Stimulated activated CD8-positive, alpha-beta memory T cell treated with anti-CD3 and anti-CD28 coated beads, Interleukin-7, amount 100 ng/mL, for 1 hour (primary cell): ENCODE measurements around the gene TMEM129.
"Not testable (repeated sequence)": the region's sequence is repeated elsewhere in the genome, so short reads cannot be mapped to it uniquely, and the experiment has no call there.

Experiments
- DNase-seq, 2 donors: peaks; one replicate each; pipeline ENCODE4 v3.0.0-alpha.2; 2020; ENCODE audit warnings: low read depth in 2 of 2

Gene TMEM129

GRCh38 chr4:1695913-1696312 is 25.2 kb downstream of the TMEM129 start:
- no peak for DNase-seq

- DNase-seq, result peak; percentile 54 to 66
Observed at GRCh38 chr4:1693131-1693896, 27.8 kb downstream of the TMEM129 start.

GRCh38 chr4:1691737-1692373 is 29.3 kb downstream of the TMEM129 start:
- no peak for DNase-seq

- DNase-seq, result no peak
Observed at GRCh38 chr4:1690698-1691097, 30.4 kb downstream of the TMEM129 start.

- no peak for DNase-seq
Observed at GRCh38 chr4:1686440-1687036, 34.6 kb downstream of the TMEM129 start.

- no peak for DNase-seq
Observed at GRCh38 chr4:1685235-1686150, 35.6 kb downstream of the TMEM129 start.

- DNase-seq, result peak; percentile 88 to 89
Observed at GRCh38 chr4:1684506-1685234, 36.5 kb downstream of the TMEM129 start.

- DNase-seq, result no peak
Observed at GRCh38 chr4:1683736-1684505, 37.2 kb downstream of the TMEM129 start, which contains the start of gene FAM53A. TSS of gene FAM53A (minus strand) at chr4:1684313. CDS start at chr4:1668741, 15,572 bp downstream.

GRCh38 chr4:1683261-1683735 is 37.8 kb downstream of the TMEM129 start:
- DNase-seq, result no peak

- no peak for DNase-seq
Observed at GRCh38 chr4:1682860-1683259, 38.3 kb downstream of the TMEM129 start.

GRCh38 chr4:1678244-1678643 is 42.9 kb downstream of the TMEM129 start:
- DNase-seq, result no peak

GRCh38 chr4:1676605-1677525 is 44.3 kb downstream of the TMEM129 start:
- no peak for DNase-seq

GRCh38 chr4:1675802-1676137 is 45.4 kb downstream of the TMEM129 start:
- no peak for DNase-seq

GRCh38 chr4:1675136-1675801 is 45.9 kb downstream of the TMEM129 start:
- no peak for DNase-seq

GRCh38 chr4:1674682-1675081 is 46.4 kb downstream of the TMEM129 start:
- DNase-seq, result no peak

- DNase-seq, result no peak
Observed at GRCh38 chr4:1673671-1674070, 47.5 kb downstream of the TMEM129 start.

- not testable (repeated sequence) for DNase-seq
Observed at GRCh38 chr4:1671011-1671410, 50.1 kb downstream of the TMEM129 start.

GRCh38 chr4:1670279-1670678 is 50.8 kb downstream of the TMEM129 start:
- no peak for DNase-seq

- no peak for DNase-seq
Observed at GRCh38 chr4:1669850-1670249, 51.3 kb downstream of the TMEM129 start.
